Gastrocnemius medialis (tissue), 4 donors: ENCODE results near the gene DNMT3L.

Source experiments
- POLR2A ChIP-seq, 2 donors: fragments of 450-650 bp; IDR thresholded peaks; one replicate each; pipeline ENCODE4 v1.6.1; 2017; ENCODE audit warnings: antibody characterized with exemption in 2 of 2, mild to moderate bottlenecking in 2 of 2, moderate library complexity in 2 of 2
- TF ChIP-seq, protein P1 (sequence below), 5 experiments: fragments of 450-650 bp in 3 of 5; fragments of 200-600 bp in 2 of 5; sonication (generic) in 2 of 5; IDR thresholded peaks in 4 of 5; conservative IDR thresholded peaks in 1 of 5; 1 replicate in 4 of 5; 2 replicates in 1 of 5; pipeline ENCODE4 v1.5.1; 2016 to 2019; ENCODE audit warnings: antibody characterized with exemption in 5 of 5, mild to moderate bottlenecking in 3 of 5, moderate library complexity in 3 of 5

DNA sequence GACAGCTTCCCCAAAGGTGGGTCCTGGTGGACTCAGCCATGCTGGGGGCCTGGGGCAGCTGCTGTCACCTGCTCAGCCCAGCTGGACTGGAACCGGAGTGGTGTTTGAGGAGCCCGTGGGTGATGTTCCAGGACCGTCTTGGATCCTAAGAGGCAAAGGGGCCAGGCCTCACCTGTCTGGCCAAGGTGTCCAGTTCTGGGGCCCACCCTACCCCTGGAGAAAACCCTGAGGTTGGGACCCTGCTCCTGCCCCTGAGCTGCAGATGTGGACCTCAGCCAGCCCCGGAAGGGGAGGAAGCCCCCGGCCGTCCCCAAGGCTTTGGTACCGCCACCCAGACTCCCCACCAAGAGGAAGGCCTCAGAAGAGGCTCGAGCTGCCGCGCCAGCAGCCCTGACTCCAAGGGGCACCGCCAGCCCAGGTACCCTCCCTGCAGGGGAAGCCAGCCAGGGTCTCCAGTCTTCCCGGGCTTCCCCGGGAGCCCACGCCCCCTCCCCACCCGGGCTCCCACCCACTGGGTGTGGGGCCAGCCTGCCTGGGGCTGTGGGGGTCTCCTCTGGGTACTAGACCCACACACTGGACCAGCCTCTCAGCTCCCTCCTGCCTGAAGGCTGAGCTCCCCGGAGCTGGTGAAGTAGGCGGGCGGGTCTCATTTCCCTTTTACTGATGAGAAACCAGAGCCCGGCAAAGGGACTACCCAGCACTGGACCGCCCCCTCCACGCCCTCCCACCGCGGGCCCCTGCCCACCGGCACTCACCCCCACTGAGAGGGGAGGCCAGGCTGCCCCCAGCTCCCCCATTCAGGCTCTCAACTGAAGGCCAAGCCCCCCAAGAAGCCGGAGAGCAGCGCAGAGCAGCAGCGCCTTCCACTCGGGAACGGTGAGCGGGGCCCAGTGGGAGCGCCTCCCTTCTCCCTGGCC lies 25.3 kb upstream of the DNMT3L start:
- TF ChIP-seq POLR2A (IDR thresholded peaks at IDR 0.05), result no peak
- TF ChIP-seq, protein P1, sequence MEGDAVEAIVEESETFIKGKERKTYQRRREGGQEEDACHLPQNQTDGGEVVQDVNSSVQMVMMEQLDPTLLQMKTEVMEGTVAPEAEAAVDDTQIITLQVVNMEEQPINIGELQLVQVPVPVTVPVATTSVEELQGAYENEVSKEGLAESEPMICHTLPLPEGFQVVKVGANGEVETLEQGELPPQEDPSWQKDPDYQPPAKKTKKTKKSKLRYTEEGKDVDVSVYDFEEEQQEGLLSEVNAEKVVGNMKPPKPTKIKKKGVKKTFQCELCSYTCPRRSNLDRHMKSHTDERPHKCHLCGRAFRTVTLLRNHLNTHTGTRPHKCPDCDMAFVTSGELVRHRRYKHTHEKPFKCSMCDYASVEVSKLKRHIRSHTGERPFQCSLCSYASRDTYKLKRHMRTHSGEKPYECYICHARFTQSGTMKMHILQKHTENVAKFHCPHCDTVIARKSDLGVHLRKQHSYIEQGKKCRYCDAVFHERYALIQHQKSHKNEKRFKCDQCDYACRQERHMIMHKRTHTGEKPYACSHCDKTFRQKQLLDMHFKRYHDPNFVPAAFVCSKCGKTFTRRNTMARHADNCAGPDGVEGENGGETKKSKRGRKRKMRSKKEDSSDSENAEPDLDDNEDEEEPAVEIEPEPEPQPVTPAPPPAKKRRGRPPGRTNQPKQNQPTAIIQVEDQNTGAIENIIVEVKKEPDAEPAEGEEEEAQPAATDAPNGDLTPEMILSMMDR (IDR thresholded peaks at IDR 0.05 in 4 of 5, conservative IDR thresholded peaks at IDR 0.05 in 1 of 5), result no peak
